ENCODE results near the gene CDK19. TPM values are rescaled to one million over a fixed set of nuclear protein-coding genes. Genes with fewer than 3 reads are reported as not detected.
A peak's percentile ranks its signal among the peaks of the same experiment; 100 is the strongest.

Gene CDK19
- total and polyA plus RNA-seq, 9 of the 15 experiments (the other 6 are each of a cell fraction or from before 2014, with no cell fraction given): 3.8 to 15.2 (median 7.4) TPM

DNA sequence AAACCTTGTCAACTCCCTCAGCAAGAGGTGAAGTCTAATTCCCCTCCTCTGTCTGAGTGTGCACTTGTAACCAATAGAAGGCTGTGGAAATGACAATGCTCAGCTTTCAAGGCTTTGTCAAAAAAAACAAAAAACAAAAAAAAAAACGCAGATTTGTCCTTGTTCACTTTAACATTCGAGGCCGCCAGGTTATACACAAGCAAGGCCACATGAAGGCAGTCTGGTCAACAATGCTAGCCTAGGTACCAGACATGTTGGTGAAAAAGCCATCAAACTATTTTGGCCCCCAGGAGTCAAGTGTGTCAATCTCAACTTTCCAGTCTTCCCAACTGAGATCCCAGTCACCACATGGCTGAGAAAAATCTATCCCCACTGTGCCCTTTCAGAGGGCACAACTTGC is 92.3 kb downstream of the CDK19 start:
- Histone ChIP-seq H3K4me3 (no peak overlapping the region), H3K79me2 (ENCODE audit: control insufficient read depth, insufficient read depth, low read length) (no peaks in the 10 kb centered on the region), H3K36me3 (ENCODE audit: control insufficient read depth, insufficient read depth, low read length) (no peaks in the 10 kb centered on the region), H3K27ac (ENCODE audit: extremely low read depth, low read depth, low read length) (no peak overlapping the region), H3K4me1 (replicated peaks in 1 of 2; ENCODE audit: control insufficient read depth in 2 of 2, insufficient read depth in 2 of 2, low read length in 2 of 2) (no peaks in the 10 kb centered on the region), H2AFZ (ENCODE audit: low read depth, low read length) (no peak overlapping the region), H4K20me1 (replicated peaks; ENCODE audit: control insufficient read depth, insufficient read depth, low read length) (no peaks in the 10 kb centered on the region), H3K27me3 (ENCODE audit: control insufficient read depth in 2 of 2, insufficient read depth in 2 of 2, low read length in 2 of 2) (no peaks in the 10 kb centered on the region), H3K4me2 (ENCODE audit: insufficient read depth, low read length) (no peak overlapping the region), H3K9me1 (ENCODE audit: control insufficient read depth, insufficient read depth, low read length) (no peaks in the 10 kb centered on the region), H3K9ac (ENCODE audit: insufficient read depth in 1 of 2, low read depth in 2 of 2, low read length in 2 of 2) (no peak overlapping the region), H3K9me3 (replicated peaks; ENCODE audit: control insufficient read depth, insufficient read depth, low read depth, low read length) (no peaks in the 10 kb centered on the region)
- DNase-seq (ENCODE audit: extremely low read depth in 1 of 4, low spot score in 3 of 4): no peak
- intact Hi-C loops (cut with micrococcal nuclease): no loop called here
- in situ Hi-C loops (cut with MboI): no loop called here
- 29% methylated on average over 3 of the region's 3 CpGs for WGBS (ENCODE audit: insufficient coverage, low coverage, missing lambda C conversion rate)
- BruUV-seq (replicated peaks): no TSS peak
- ChIA-PET POLR2A (interaction anchor here (0.6 kb wide), 1 partner anchor 224 kb away, joined by 3 read pairs; no protein-coding TSS in a partner anchor), CTCF (ENCODE audit: low intra/inter-chr PET ratio) (no interaction called here)
- TF ChIP-seq, protein P1, sequence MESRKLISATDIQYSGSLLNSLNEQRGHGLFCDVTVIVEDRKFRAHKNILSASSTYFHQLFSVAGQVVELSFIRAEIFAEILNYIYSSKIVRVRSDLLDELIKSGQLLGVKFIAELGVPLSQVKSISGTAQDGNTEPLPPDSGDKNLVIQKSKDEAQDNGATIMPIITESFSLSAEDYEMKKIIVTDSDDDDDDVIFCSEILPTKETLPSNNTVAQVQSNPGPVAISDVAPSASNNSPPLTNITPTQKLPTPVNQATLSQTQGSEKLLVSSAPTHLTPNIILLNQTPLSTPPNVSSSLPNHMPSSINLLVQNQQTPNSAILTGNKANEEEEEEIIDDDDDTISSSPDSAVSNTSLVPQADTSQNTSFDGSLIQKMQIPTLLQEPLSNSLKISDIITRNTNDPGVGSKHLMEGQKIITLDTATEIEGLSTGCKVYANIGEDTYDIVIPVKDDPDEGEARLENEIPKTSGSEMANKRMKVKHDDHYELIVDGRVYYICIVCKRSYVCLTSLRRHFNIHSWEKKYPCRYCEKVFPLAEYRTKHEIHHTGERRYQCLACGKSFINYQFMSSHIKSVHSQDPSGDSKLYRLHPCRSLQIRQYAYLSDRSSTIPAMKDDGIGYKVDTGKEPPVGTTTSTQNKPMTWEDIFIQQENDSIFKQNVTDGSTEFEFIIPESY (CRISPR knock-in tag; IDR thresholded peaks at IDR 0.05): peak; percentile 82
- no peak for TF ChIP-seq MAFK (IDR thresholded peaks at IDR 0.05; ENCODE audit: low read length)
- no peak for ATAC-seq
- peak; percentile 60 for FAIRE-seq

DNA sequence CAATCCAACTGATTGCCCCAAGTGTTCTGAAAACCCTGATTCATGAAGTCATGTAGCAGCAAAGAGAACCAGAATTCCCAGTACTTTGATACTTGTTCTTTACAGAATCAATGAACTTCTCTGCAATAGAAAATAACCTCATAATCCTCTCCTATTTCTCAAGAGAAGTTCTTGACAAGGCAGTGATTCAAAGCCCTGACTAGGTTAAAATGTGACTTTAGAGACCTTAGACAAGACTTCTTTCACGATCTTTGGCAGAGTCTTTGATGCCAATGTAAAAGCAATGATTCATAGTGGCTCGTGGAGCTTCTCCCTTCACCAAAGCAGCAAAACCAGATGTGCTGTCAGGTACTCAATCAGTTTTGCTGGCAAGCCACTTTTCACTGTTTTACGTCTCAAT is 95.2 kb downstream of the CDK19 start:
- no peak overlapping the region for H2AFZ ChIP-seq (ENCODE audit: low read depth, low read length)
- no TSS peak for BruUV-seq (replicated peaks)
- H3K27ac ChIP-seq (ENCODE audit: extremely low read depth, low read depth, low read length): no peak overlapping the region
- H3K79me2 ChIP-seq (ENCODE audit: control insufficient read depth, insufficient read depth, low read length): no peaks in the 10 kb centered on the region
- ChIA-PET CTCF (ENCODE audit: low intra/inter-chr PET ratio) (no interaction called here), POLR2A (no interaction called here)
- no peaks in the 10 kb centered on the region for H3K36me3 ChIP-seq (ENCODE audit: control insufficient read depth, insufficient read depth, low read length)
- in situ Hi-C loops (cut with MboI) (no loop called here), intact Hi-C loops (cut with micrococcal nuclease) (no loop called here)
- no peaks in the 10 kb centered on the region for H3K9me3 ChIP-seq (replicated peaks; ENCODE audit: control insufficient read depth, insufficient read depth, low read depth, low read length)
- H3K9ac ChIP-seq (ENCODE audit: insufficient read depth in 1 of 2, low read depth in 2 of 2, low read length in 2 of 2): no peak overlapping the region
- H3K4me1 ChIP-seq (replicated peaks in 1 of 2; ENCODE audit: control insufficient read depth in 2 of 2, insufficient read depth in 2 of 2, low read length in 2 of 2): no peaks in the 10 kb centered on the region
- no peak overlapping the region for H3K4me2 ChIP-seq (ENCODE audit: insufficient read depth, low read length)
- no peaks in the 10 kb centered on the region for H3K9me1 ChIP-seq (ENCODE audit: control insufficient read depth, insufficient read depth, low read length)
- WGBS (ENCODE audit: insufficient coverage, low coverage, missing lambda C conversion rate): 64% methylated on average over 3 of the region's 3 CpGs
- H4K20me1 ChIP-seq (replicated peaks; ENCODE audit: control insufficient read depth, insufficient read depth, low read length): no peaks in the 10 kb centered on the region
- no peak for FAIRE-seq
- H3K4me3 ChIP-seq: no peak overlapping the region
- ATAC-seq: no peak
- DNase-seq (ENCODE audit: extremely low read depth in 1 of 4, low spot score in 3 of 4): no peak
- H3K27me3 ChIP-seq (ENCODE audit: control insufficient read depth in 2 of 2, insufficient read depth in 2 of 2, low read length in 2 of 2): peaks cover 0 to 4% of the 10 kb centered on the region in 2 experiments; a peak in 1 of 5 replicates
- TF ChIP-seq ESRRA (IDR thresholded peaks at IDR 0.05; ENCODE audit: borderline replicate concordance, low read depth) (no peak), ZNF354B (CRISPR knock-in tag; IDR thresholded peaks at IDR 0.05) (no peak), RUNX1 (IDR thresholded peaks at IDR 0.05; ENCODE audit: low read depth) (no peak), COPS2 (conservative IDR thresholded peaks at IDR 0.05) (no peak), CHD4 (IDR thresholded peaks at IDR 0.05; ENCODE audit: insufficient read depth, insufficient replicate concordance, low read depth, low read length, poor library complexity, severe bottlenecking) (no peak), CBFA2T3 (IDR thresholded peaks at IDR 0.05) (no peak)
- TF ChIP-seq, protein P2, sequence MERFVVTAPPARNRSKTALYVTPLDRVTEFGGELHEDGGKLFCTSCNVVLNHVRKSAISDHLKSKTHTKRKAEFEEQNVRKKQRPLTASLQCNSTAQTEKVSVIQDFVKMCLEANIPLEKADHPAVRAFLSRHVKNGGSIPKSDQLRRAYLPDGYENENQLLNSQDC (CRISPR knock-in tag; IDR thresholded peaks at IDR 0.05): no peak
- TF ChIP-seq, protein P3, sequence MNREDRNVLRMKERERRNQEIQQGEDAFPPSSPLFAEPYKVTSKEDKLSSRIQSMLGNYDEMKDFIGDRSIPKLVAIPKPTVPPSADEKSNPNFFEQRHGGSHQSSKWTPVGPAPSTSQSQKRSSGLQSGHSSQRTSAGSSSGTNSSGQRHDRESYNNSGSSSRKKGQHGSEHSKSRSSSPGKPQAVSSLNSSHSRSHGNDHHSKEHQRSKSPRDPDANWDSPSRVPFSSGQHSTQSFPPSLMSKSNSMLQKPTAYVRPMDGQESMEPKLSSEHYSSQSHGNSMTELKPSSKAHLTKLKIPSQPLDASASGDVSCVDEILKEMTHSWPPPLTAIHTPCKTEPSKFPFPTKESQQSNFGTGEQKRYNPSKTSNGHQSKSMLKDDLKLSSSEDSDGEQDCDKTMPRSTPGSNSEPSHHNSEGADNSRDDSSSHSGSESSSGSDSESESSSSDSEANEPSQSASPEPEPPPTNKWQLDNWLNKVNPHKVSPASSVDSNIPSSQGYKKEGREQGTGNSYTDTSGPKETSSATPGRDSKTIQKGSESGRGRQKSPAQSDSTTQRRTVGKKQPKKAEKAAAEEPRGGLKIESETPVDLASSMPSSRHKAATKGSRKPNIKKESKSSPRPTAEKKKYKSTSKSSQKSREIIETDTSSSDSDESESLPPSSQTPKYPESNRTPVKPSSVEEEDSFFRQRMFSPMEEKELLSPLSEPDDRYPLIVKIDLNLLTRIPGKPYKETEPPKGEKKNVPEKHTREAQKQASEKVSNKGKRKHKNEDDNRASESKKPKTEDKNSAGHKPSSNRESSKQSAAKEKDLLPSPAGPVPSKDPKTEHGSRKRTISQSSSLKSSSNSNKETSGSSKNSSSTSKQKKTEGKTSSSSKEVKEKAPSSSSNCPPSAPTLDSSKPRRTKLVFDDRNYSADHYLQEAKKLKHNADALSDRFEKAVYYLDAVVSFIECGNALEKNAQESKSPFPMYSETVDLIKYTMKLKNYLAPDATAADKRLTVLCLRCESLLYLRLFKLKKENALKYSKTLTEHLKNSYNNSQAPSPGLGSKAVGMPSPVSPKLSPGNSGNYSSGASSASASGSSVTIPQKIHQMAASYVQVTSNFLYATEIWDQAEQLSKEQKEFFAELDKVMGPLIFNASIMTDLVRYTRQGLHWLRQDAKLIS (CRISPR knock-in tag; IDR thresholded peaks at IDR 0.05): no peak

Data from K562 (cell line).